GM23338 (cell line): ENCODE results near the gene CD276. TPM values are rescaled to one million over a fixed set of nuclear protein-coding genes. Genes with fewer than 3 reads are reported as not detected.

Experiments used
- ATAC-seq: fragments of 200-7000 bp; cut with Tn5 transposase; 3 replicates; pipeline ENCODE4 v1.9.1; 2020
- DNase-seq: peaks from one replicate; pipeline ENCODE4 v3.0.0-alpha.2; 2015; ENCODE audit warnings: low spot score
- H2AFZ ChIP-seq: fragments of 200-600 bp; sonication (generic); 2 replicates; pipeline ENCODE4 v1.8.0; 2016; ENCODE audit warnings: antibody characterized with exemption, mild to moderate bottlenecking, moderate library complexity
- H3F3A ChIP-seq: fragments of 200-600 bp; sonication (generic); replicated peaks from 2 replicates; pipeline ENCODE4 v1.8.0; 2017; ENCODE audit warnings: antibody characterized with exemption, mixed run types, low read depth
- H3K27ac ChIP-seq: fragments of 200-600 bp; sonication (generic); 2 replicates; pipeline ENCODE4 v1.6.1; 2016; ENCODE audit warnings: low read depth
- H3K27me3 ChIP-seq: fragments of 200-600 bp; sonication (generic); 2 replicates; pipeline ENCODE4 v1.8.0; 2016; ENCODE audit warnings: mild to moderate bottlenecking, mixed run types, moderate library complexity; ENCODE audit not compliant: insufficient read depth
- H3K36me3 ChIP-seq: fragments of 200-600 bp; sonication (generic); 2 replicates; pipeline ENCODE4 v1.8.0; 2016; ENCODE audit warnings: mild to moderate bottlenecking; ENCODE audit not compliant: insufficient read depth
- H3K4me1 ChIP-seq: fragments of 200-600 bp; sonication (generic); 2 replicates; pipeline ENCODE4 v1.8.0; 2016; ENCODE audit warnings: mild to moderate bottlenecking, moderate library complexity; ENCODE audit not compliant: insufficient read depth
- H3K4me2 ChIP-seq: fragments of 200-600 bp; sonication (generic); 2 replicates; pipeline ENCODE4 v1.7.1; 2017; ENCODE audit warnings: mixed run types
- H3K4me3 ChIP-seq: fragments of 200-600 bp; sonication (generic); 2 replicates; pipeline ENCODE4 v1.6.1; 2016; ENCODE audit warnings: mixed run types
- H3K79me2 ChIP-seq: fragments of 200-600 bp; sonication (generic); replicated peaks from 2 replicates; pipeline ENCODE4 v1.8.0; 2017; ENCODE audit warnings: mild to moderate bottlenecking; ENCODE audit not compliant: insufficient read depth
- H3K9me2 ChIP-seq: fragments of 200-600 bp; sonication (generic); 2 replicates; pipeline ENCODE4 v1.8.0; 2017; ENCODE audit not compliant: insufficient read depth
- H4K20me1 ChIP-seq: fragments of 200-600 bp; sonication (generic); replicated peaks from 2 replicates; pipeline ENCODE4 v1.8.0; 2017; ENCODE audit warnings: mild to moderate bottlenecking; ENCODE audit not compliant: insufficient read depth
- H3K27ac Mint-ChIP-seq: 2 replicates; pipeline ENCODE4 v1.8.0; 2020; ENCODE audit warnings: inconsistent platforms, mild to moderate bottlenecking, moderate library complexity, mixed read lengths
- H3K27me3 Mint-ChIP-seq: 3 replicates; pipeline ENCODE4 v1.8.0; 2022; ENCODE audit warnings: low read depth, mild to moderate bottlenecking, moderate library complexity, mixed read lengths, inconsistent platforms; ENCODE audit not compliant: insufficient read depth, poor library complexity
- H3K36me3 Mint-ChIP-seq: 3 replicates; pipeline ENCODE4 v1.8.0; 2021; ENCODE audit warnings: low read depth, mild to moderate bottlenecking, inconsistent platforms, moderate library complexity, mixed read lengths
- H3K4me1 Mint-ChIP-seq: 3 replicates; pipeline ENCODE4 v1.8.0; 2020; ENCODE audit warnings: mild to moderate bottlenecking, inconsistent platforms, mixed read lengths
- H3K4me3 Mint-ChIP-seq: 3 replicates; pipeline ENCODE4 v1.8.0; 2021; ENCODE audit warnings: moderate library complexity, mild to moderate bottlenecking, inconsistent platforms, mixed read lengths
- H3K9me3 Mint-ChIP-seq: 3 replicates; pipeline ENCODE4 v1.8.0; 2020; ENCODE audit warnings: moderate library complexity, mild to moderate bottlenecking, inconsistent platforms, mixed read lengths
- CREB1 ChIP-seq: fragments of 250-450 bp; sonication (Bioruptor Pico); IDR thresholded peaks from 2 replicates; pipeline ENCODE4 v1.5.0; 2020; ENCODE audit warnings: low read depth, mild to moderate bottlenecking, moderate library complexity
- CTCF ChIP-seq, 2 experiments: fragments of 200-600 bp in 1 of 2; sonication (generic) in 1 of 2; conservative IDR thresholded peaks; 2 replicates each; pipeline versions ENCODE4 v1.5.1 to v1.6.1; 2016 to 2017; ENCODE audit warnings: antibody characterized with exemption in 2 of 2, low read depth in 2 of 2, mild to moderate bottlenecking in 2 of 2, moderate library complexity in 1 of 2
- ETS1 ChIP-seq: IDR thresholded peaks from 2 replicates; pipeline ENCODE4 v1.6.1; 2016; ENCODE audit warnings: antibody characterized with exemption
- EZH2 ChIP-seq: fragments of 200-600 bp; sonication (generic); IDR thresholded peaks from one replicate; pipeline ENCODE4 v1.8.0; 2017; ENCODE audit warnings: antibody characterized with exemption, mild to moderate bottlenecking, low read depth; ENCODE audit not compliant: unreplicated experiment
- EZH2phosphoT487 ChIP-seq: fragments of 200-600 bp; sonication (generic); IDR thresholded peaks from one replicate; pipeline ENCODE4 v1.8.1; 2018; ENCODE audit warnings: antibody characterized with exemption; ENCODE audit not compliant: unreplicated experiment
- JUNB ChIP-seq: IDR thresholded peaks from one replicate; pipeline ENCODE4 v1.6.1; 2016; ENCODE audit warnings: antibody characterized with exemption; ENCODE audit not compliant: unreplicated experiment
- NANOG ChIP-seq: IDR thresholded peaks from 2 replicates; pipeline ENCODE4 v1.6.1; 2016; ENCODE audit warnings: antibody characterized with exemption, borderline replicate concordance
- REST ChIP-seq: IDR thresholded peaks from one replicate; pipeline ENCODE4 v1.6.1; 2018; ENCODE audit warnings: antibody characterized with exemption; ENCODE audit not compliant: unreplicated experiment
- STAT1 ChIP-seq: IDR thresholded peaks from one replicate; pipeline ENCODE4 v1.6.1; 2016; ENCODE audit warnings: antibody characterized with exemption; ENCODE audit not compliant: unreplicated experiment
- ZNF114 ChIP-seq: fragments of 250-450 bp; sonication (Bioruptor Pico); IDR thresholded peaks from 2 replicates; pipeline ENCODE4 v1.5.0; 2020; ENCODE audit warnings: mild to moderate bottlenecking, moderate library complexity
- ZNF331 ChIP-seq: fragments of 250-450 bp; sonication (Bioruptor Pico); IDR thresholded peaks from 2 replicates; pipeline ENCODE4 v1.5.0; 2020; ENCODE audit warnings: low read depth, mild to moderate bottlenecking, moderate library complexity
- polyA plus RNA-seq: library from polyadenylated mRNA; unstranded; fragments of >200 nt; fragmentation: Nextera tagmentation; extraction: Ambion mirVana; gene quantifications from 2 replicates; pipeline ENCODE4 v1.2.1, GENCODE V29; 2016
- total RNA-seq: library from RNA; depleted of rRNA; stranded (reverse); fragments of >200 nt; shearing (Covaris generic); gene quantifications from 2 replicates; pipeline ENCODE4 v1.2.3, GENCODE V29; 2014

CD276 gene
- total and polyA plus RNA-seq, 2 experiments from 2014 or later: 60.9 to 158 TPM

- TF ChIP-seq REST: no peak
- no peak for TF ChIP-seq ZNF114 (CRISPR knock-in tag)
- TF ChIP-seq NANOG: no peak
- TF ChIP-seq JUNB: no peak
- no peak for TF ChIP-seq ZNF331 (CRISPR knock-in tag)
- TF ChIP-seq CREB1 (CRISPR knock-in tag): no peak
- TF ChIP-seq EZH2phosphoT487: no peak
These were observed 24.5 kb downstream of the CD276 start (continued) for GRCh38 chr15:73708691-73709090.

- H4K20me1 ChIP-seq: peaks cover 4% of the 10 kb centered on the region
- ATAC-seq (no peak), DNase-seq (no peak)
- H3K36me3 ChIP-seq: no peaks in the 10 kb centered on the region; the same call in 1 of the 2 replicates
- no peak overlapping the region for H3K27ac ChIP-seq
- H3K4me3 ChIP-seq: no peak overlapping the region
- Mint-ChIP-seq H3K27ac (no peak overlapping the region), H3K36me3 (peaks cover 74% of the 10 kb centered on the region), H3K4me1 (no peaks in the 10 kb centered on the region; the same call in 2 of the 3 replicates), H3K4me3 (no peak overlapping the region), H3K9me3 (no peaks in the 10 kb centered on the region), H3K27me3 (peaks cover 14% of the 10 kb centered on the region)
- H3F3A ChIP-seq: no peaks in the 10 kb centered on the region
- H3K9me2 ChIP-seq: no peaks in the 10 kb centered on the region
- no peaks in the 10 kb centered on the region for H3K27me3 ChIP-seq
- H3K79me2 ChIP-seq: peaks cover 3% of the 10 kb centered on the region
- H3K4me2 ChIP-seq: no peak overlapping the region
- no peaks in the 10 kb centered on the region for H3K4me1 ChIP-seq
- H2AFZ ChIP-seq: no peak overlapping the region
- TF ChIP-seq ETS1 (no peak), ZNF331 (CRISPR knock-in tag) (no peak), CTCF (conservative IDR thresholded peaks at IDR 0.05; ENCODE audit: low read depth in 2 of 2) (no peak), CREB1 (CRISPR knock-in tag) (no peak), EZH2 (no peak), ZNF114 (CRISPR knock-in tag) (no peak), REST (no peak), STAT1 (no peak)
These were observed 25.1 kb downstream of the CD276 start for GRCh38 chr15:73709241-73709640.
